Brain pericyte (primary cell): ENCODE measurements around the gene SEPSECS.

Experiments used
- DNase-seq: peaks from one replicate; pipeline ENCODE4 v3.0.0-alpha.2; 2012; ENCODE audit warnings: low read depth, low spot score

The SEPSECS gene

DNA sequence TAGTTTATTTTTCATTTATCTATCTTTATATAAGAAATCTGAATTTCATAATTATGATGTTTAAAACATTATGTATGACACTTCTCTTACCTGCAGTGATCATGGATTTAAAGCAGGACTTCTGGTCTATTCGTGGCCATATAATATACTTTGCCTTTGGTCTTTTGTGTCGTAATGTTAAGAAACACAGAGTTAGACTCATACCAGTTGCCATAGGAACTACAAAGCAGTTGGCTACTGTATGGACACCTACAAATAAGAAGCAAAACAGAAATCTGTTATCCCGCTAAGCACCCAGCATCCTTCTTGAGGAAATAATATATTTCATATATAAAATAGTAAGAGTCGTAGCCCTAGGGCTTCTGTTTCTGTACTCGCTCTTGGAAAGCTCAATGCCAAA lies 4.3 kb downstream of the SEPSECS start:
- no peak for DNase-seq

DNA sequence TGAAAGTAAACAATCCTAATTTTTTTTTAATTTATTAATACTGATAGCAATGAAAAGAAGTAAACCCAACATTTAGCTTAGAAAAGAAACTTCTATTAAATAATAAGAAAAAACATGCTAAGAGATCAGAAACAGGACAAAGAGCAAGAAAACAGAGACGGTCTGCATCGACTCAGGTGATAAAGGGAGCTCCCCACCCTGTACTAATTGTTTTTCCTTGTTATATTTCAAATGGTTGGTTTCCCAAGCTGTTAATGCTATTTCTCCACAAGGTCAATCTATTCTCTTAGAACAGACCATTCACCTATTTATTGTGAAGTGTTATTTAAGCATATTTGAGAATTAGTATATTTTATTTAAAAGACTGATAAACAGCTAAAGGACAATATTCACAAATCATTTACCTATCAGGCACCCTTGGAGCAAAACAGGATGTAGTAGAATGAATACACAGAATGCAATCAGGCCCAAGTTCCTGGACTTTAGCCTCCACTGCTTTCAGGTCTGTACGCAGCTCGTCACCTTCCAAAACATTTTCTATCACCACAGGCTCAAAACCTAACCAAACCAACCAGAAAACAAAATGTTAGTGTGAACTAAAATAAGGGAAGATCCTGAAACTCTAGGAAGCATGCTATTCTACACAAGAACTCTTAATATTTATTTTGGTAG lies 5.5 kb downstream of the SEPSECS start:
- no peak for DNase-seq

DNA sequence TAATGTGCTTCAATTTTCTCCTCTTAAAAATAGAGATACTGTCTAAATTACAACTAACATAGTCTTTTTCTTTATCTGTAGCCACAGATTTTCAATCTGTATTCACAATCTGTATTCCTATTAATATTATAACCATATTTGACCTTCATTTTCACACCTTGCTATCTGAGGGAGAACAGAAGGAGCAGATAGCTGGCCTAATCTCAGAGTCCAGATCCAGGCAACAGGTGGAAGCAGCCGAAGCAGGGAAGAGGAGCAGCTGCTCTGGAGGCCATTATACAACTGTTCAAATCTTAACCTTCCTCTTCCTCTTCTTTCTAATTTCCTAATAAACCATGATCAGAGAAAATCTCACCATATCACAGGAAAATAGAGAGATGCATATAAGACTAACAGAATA lies 14.2 kb downstream of the SEPSECS start:
- DNase-seq: no peak

DNA sequence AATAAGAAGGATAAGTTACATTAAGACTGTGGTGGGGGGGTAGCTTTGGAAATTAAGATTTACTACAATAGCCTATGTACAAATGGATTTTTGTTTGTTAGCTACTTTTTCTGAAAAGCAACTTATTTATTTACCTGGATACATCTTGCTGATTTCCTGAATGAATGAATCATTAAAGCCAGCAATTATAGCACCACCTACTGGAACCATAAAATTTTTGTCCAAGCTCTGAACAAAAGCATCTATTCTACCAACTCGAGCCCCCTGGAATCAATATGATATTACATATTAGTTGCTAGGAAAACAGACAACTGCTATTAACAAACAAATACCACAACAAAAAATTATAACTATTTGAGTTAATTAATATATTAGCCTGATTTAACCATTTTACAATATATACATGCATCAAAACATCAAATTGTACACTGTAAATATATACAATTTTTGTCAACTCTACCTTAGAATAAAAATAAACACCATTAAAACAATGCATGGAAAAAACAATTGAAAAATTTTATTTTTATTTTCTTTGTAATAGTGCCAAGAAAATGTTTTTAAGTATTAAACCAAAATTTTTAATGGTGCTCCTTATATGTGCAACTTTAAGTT lies 15.3 kb downstream of the SEPSECS start:
- DNase-seq: no peak

DNA sequence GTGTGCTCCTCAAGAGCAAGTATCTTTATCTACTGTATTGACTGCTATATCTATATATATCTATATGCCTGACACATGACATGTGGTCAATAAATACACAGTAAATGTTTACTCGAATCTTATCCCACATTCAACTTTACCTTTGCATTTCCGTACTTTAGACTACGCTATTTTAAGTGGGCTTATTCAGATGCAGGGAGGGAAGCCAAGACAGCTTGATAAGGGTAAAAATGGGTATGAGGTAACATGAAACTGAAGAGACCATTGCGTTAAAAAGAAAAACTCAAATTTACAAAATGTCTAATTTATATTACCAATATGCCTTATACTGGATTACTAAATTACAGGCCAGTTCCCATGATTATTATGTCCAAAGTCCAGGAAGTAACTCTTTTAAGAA lies 17.8 kb downstream of the SEPSECS start:
- DNase-seq: no peak

DNA sequence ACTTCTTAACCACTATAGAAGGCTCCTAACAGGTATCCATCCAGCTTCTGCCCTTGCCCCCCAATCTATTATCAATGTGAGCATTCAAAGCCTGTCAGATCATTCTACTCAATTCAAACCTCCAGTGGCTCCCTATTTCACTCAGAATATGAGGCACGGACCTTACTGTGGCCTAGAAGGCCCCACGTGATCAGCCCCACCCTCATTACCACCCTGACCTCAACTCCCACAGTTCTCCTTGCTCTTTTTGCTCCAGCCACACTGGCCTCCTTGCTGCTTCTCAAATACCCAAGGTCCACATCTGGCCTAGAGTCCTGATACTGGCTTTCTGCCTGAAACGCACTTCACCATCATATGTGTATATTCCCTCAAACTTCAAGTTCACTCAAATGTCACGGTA lies 18.7 kb downstream of the SEPSECS start:
- no peak for DNase-seq

DNA sequence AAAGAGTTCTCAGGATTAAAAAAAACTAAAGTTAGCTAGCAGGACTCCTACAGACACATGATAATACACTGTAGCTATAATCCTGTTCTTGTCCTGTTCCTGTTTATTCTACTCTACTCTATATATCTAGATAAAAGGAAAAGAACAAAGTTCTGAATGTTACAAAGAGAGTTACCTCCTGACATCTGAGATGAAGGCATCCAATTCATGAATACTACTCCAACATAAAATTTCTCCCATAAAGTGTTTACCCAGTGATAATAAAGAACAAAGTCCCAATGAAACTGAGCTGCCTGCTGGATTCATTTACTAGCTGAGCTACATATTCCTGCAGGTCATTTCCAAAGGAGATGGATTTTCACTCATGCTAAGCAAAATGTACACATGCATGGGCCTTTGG lies 27.1 kb downstream of the SEPSECS start:
- DNase-seq: no peak

DNA sequence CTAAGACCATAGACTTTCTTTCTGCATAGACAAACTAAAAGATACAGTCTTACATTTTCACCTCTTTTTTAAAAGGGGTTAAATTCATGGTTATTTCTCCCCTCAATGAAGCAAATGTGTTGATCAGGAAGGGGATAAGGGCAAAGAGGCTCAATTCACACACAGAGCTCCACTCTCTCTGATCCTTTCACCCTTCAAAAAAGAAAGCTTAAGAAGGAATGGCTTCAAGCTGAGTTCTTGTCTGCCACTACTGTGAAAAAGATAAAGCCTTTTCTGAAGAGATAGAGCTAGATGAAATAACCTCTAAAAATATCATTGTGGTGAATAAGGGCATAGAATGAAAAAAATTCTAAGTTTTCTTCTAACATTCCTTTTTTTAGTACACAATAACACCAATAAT lies 28.3 kb downstream of the SEPSECS start:
- DNase-seq: no peak

DNA sequence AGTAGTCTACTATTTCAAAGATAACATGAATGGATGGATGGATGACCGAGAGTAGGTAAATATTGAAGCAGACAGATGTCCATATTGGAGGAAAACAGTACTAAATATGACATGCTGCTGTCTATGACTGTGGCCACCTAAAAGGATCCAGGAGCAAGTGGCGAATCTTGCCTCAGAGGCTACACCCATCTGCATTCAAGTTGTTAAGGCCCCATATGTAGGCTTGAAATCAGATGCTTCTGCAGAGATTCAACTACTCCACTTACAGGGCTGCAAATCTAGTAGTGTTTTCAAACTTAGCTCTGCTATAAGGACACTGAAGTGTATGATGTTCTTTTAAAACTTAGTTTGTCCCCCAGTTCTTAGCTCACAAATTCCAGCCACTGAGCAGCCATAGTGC lies 28.9 kb downstream of the SEPSECS start:
- DNase-seq: no peak

DNA sequence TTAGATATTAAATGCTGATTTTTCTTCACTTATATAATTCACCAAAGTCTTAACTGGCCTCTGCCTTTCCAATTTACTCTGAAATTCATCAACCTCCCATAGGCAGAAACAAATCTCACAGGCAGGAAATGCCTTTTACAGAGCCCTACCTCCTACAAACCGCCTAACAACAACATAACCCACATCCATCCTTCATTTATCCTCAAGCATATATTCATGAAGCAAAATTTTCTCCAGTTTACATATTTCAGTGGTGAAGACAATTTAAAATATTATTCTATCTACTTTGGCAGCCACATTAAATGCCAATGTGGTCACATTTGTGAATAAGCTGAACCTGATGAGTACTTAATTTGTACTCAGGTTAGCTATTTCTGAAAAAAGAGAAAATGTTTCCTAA lies 30.3 kb downstream of the SEPSECS start:
- no peak for DNase-seq

DNA sequence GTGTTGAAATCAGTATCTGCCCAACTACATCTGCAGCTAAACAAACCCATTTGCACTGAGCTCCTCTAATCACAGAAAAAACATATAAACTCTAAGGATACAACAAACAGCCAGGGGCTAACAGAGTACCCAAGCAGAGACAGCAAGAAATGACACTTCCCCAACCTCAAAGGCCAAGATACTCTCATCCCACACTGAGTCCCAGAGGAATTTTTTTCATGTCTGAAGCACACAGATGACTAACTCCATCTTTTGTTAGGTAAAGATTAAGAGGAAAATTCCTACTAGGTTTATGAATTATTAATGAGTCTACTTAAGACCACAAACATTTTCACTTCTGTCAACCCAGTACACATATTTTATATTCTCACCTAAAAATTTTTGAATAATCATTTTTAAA lies 31.6 kb downstream of the SEPSECS start:
- no peak for DNase-seq

DNA sequence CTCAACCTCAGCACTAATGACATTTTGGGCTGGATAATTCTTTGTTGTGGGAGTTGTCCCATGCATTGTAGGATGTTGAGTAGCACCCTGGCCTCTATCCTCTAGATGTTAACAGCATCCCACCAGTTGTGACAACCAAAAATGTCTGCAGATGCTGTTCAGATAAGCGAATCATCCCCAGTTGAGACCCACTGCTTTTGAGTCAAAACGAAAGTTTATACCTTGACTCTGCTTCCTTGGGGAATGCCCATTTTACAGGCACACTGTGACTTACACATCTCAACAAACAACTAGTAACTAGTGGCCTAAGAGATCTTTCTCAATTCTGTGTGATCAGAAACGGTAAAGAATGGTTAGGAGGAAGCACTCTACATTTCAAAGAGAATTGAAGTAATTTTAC lies 37.0 kb downstream of the SEPSECS start:
- no peak for DNase-seq

DNA sequence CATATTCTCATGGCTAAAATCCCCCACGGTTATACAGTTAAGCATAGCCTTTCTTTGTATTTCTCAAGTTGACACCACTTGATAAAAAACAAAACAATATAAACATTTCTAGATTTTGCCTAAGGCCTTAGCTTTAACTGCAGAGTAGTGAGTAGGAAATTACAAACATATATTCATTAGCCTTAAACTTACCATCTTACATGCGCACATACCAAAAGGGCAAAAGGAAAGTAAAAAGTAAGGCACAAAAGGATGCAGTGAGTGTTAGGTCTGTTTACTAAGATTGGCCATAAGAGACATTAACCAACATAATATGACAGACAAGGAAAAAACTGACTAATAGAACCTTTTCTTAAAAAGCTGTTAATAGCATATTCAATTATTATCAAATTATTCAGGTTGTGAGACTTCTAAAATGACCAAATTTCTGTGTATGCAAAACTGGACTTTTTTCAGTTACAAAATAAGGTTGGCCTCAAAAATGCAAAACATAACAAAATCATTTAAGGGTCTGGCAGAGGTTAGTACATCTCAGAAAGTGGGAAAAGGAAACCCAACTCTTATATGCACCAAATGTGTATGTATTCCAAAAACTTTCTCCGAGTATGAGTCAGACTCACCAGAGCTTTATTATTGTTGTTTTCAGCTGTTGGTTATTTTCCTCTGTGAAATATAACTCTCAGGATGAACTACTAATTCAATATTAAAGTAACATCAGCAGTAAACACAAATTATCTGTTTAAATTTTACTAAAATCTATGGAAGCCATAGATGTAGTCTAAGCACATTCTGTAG lies 39.9 kb downstream of the SEPSECS start:
- no peak for DNase-seq

DNA sequence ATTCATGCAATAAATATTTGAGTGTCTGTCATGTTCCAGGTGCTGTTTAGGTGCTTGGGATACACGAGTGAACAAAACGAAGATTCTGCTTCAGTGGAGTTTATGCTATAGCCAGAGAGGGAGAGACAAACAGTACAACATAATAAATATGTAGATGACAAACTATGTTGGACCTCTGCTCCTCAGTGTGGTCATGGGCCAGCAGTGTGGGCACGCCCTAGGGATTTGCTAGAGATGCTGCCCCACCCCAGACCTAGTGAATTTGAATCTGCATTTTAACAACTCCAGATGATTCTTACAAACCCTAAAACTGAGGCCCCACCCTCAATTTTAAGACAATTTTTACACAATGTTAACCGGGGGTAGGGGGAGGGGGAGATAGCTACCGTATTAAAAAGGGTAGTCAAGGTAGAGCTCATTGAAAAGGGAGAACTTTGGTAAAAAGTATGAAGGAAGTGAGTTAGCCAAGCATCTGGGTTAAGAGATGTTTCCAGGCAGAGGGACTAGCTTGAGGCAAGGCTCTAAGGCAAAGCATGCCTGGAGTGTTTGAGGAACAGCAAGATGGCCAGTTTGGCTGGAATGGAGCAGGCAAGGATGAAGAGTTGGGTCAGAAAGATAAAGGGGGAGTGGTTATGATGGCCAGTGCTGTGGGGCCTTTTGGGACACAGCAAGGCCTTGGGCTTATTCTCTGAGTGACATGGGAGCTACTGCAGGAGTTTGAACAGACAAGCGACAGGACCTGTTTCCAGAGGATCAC lies 42.4 kb downstream of the SEPSECS start:
- no peak for DNase-seq

DNA sequence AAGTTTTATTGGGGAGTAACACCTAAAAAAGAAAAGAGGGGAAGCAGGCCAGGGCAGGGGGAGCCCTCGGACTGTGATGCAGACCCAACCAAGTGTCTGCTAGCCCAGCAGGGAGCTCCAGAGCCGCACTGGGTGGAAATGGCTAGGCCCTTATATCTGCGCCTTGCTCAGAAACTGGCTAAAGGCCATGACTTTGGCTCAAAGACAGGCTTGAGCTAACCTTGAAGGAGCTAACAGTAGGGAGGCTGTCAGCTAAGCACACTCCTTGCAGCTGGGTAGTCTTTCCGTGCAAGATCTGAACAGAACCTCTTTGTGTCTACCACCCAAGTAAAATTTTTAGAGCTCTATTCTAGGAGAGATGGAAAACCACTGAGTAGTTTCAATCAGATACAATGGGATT lies 43.0 kb downstream of the SEPSECS start:
- DNase-seq: no peak

DNA sequence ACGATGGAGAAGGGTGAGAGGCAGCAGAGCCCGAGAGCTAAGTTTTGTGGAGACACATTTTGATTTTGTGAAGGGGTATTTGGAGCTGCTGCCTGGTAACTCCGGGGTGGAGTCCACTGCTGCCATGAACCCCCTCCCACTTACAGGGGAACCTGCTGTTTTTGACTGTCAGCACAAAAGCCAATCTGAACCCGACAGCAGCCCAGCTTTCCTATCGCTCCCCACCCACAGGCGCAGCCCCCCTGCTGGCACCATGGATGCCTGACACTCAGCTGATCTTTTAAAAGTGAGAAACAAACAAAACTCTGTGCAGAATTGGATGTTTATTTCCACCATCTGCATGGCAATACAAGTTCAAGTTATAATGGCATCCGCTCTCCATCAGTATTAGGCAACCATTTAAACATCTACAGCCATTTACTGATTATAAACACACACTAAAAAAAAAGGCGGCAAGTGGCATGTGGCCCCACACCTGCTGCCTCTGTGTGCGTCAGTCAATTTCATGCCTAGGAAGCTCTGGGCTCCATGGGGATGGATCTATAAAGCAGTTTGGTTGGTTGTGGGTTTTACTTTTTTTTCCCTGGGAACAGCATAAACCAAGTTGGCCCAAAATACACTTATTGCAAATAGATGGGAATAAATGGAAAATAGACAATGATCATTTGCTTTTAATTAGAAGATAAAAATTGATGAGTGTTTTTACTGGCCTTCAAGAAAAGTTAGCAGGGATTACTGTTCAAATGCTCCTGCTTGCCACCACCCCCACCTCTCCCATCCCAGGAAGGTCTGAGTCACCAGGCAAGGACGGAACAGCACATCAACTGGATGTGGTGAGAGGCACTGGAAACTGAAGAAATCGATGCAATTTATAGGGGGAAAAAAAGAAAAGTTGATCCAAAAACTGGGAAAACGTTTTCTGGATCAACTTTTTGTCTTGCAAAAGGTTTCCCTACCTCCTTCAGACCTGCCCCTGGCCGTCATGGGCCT lies 46.0 kb downstream of the SEPSECS start:
- no peak for DNase-seq

DNA sequence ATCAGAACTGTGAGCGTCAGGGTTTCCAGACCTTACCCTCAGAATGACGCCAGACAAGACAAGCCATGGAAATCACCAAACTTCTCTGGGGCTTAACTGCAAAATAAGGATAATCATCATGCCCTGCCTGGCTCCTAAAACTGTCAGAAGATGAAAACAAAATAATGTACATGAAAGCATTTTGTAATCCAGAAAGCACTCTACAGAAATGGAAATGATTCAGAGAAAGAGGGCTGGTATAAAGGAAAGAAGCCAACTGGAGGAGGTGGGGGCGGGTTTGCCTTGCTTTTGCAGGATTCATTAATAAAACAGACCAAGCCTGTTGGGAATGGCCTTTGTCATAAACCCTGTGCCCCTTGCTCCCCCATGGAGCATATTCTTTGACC lies 47.3 kb downstream of the SEPSECS start:
- no peak for DNase-seq

DNA sequence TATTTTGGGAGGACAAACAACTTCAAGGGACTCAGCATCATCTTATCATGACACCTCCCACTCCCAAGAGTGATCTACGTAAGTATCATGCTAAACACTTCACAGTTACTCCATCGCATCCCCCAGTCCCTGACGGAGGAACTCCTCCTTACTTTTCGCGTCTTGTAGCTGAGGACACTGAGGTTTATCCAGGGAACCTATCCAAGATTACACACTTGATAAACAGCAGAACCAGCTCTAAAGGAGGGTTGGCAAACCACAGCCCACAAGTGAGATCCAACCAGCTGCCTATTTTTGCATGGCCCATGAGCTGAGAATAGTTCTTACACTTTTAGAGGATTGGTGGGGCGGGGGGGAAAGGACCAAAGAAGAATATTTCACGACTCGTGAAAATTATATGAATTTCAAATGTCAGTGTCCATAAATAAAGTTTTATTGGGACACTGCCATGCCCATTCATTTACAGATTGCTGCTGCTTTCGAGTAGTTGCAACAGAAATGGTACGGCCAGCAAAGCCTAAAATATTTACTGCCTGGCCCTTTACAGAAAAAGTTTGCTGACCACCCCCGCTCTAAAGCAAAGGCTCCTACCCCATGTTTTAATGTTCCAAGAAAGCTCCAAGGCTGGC lies 47.8 kb downstream of the SEPSECS start:
- DNase-seq: no peak

DNA sequence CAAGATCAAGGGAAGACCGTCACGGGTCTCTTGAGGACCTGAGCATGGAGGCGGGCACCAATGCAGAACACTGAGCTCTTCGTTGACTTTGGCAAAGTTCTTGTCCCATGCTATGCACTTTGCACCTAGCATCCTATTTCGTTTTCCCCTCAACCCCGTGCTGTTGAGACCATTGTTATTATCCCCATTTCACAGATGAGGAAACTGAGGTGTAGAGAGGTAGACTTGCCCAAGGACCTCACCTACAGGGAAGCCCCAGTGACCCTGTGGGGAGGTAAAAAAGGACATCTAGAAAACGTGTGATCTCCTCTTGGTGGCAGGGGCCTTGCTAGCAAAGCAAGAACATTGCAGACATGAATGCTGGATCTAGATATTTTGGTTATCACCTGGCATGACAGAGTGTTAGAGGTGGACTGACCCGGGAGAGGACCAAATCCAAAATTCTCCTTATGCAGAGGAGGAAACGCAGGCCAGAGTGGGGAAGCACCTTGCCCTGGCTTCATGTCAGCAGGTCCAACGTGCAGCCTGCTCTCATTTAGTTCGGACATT lies 48.5 kb downstream of the SEPSECS start:
- DNase-seq: no peak
